Measurements from ENCODE around the gene ZNF652.

DNA sequence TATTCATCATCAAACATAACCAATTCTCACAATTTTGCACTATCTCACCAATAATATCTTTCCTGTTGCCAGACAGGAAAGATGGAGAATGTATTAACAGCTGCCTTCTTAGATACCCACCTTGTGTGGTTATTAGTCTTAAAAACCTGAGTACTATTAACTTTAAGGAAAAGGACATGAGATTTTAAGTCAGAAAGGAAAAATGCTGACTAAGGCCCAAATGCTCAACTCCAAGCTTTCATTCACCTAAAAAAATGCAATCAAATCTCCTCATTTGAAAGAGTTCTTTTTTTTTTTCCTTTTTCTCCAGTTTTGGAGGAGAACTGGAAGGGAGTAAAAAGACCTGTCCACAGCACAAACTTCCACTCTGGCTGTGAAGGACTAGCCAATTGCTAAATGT is 70.1 kb downstream of the ZNF652 start:
- TF ChIP-seq EP300 (IDR thresholded peaks at IDR 0.05) (no peak), CTCF (IDR thresholded peaks at IDR 0.05) (no peak)
